ENCODE data around the gene C16orf87. TPM values are rescaled to one million over a fixed set of nuclear protein-coding genes. Genes with fewer than 3 reads are reported as not detected.

C16orf87 gene
- polyA plus RNA-seq, 1 donor (not counting 4 experiments of a cell fraction or from before 2014, with no cell fraction given) = 10.2 TPM

GRCh38 chr16:46852130-46852529 is 21.1 kb upstream of the C16orf87 start:
- no peak for FAIRE-seq
- H3K4me1 ChIP-seq (ENCODE audit: control insufficient read depth, extremely low read depth, insufficient read depth, low read length) = no peaks in the 10 kb centered on the region
- H3K79me2 ChIP-seq (ENCODE audit: control insufficient read depth, insufficient read depth, low read length) = no peaks in the 10 kb centered on the region
- dilution Hi-C loops (cut with MboI; ENCODE audit: extremely low pct_ligation_motif_present, low sequenced_read_pairs) = no loop called here
- TF ChIP-seq EZH2 (IDR thresholded peaks at IDR 0.05; ENCODE audit: low read length) = no peak
- TF ChIP-seq, protein P1, sequence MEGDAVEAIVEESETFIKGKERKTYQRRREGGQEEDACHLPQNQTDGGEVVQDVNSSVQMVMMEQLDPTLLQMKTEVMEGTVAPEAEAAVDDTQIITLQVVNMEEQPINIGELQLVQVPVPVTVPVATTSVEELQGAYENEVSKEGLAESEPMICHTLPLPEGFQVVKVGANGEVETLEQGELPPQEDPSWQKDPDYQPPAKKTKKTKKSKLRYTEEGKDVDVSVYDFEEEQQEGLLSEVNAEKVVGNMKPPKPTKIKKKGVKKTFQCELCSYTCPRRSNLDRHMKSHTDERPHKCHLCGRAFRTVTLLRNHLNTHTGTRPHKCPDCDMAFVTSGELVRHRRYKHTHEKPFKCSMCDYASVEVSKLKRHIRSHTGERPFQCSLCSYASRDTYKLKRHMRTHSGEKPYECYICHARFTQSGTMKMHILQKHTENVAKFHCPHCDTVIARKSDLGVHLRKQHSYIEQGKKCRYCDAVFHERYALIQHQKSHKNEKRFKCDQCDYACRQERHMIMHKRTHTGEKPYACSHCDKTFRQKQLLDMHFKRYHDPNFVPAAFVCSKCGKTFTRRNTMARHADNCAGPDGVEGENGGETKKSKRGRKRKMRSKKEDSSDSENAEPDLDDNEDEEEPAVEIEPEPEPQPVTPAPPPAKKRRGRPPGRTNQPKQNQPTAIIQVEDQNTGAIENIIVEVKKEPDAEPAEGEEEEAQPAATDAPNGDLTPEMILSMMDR (optimal IDR thresholded peaks at IDR 0.05 in 1 of 3, IDR thresholded peaks at IDR 0.05 in 1 of 3, conservative IDR thresholded peaks at IDR 0.05 in 1 of 3; ENCODE audit: extremely low read depth in 1 of 3, insufficient read depth in 2 of 3, low read length in 3 of 3) = no peak
- H3K9me1 ChIP-seq (ENCODE audit: control insufficient read depth, extremely low read depth, insufficient read depth, low read length) = no peaks in the 10 kb centered on the region
- no peak overlapping the region for H2AFZ ChIP-seq (ENCODE audit: control insufficient read depth, low read length)
- no peaks in the 10 kb centered on the region for H3K27me3 ChIP-seq (ENCODE audit: control insufficient read depth, extremely low read depth, insufficient read depth, low read length)
- DNase-seq (ENCODE audit: low read depth, low spot score) = no peak
- no peak overlapping the region for H3K27ac ChIP-seq (ENCODE audit: control insufficient read depth, insufficient read depth, low read length)
- no peaks in the 10 kb centered on the region for H3K36me3 ChIP-seq (ENCODE audit: control insufficient read depth in 2 of 2, extremely low read depth in 1 of 2, insufficient read depth in 2 of 2, low read length in 2 of 2)
- no peaks in the 10 kb centered on the region for H3K9me3 ChIP-seq (ENCODE audit: control insufficient read depth, low read depth, low read length)
- H3K9ac ChIP-seq (ENCODE audit: control insufficient read depth, extremely low read depth, insufficient read depth, low read length) = no peak overlapping the region
- H3K4me2 ChIP-seq (ENCODE audit: control insufficient read depth, extremely low read depth, insufficient read depth, low read depth, low read length) = no peak overlapping the region
- H3K4me3 ChIP-seq (ENCODE audit: control insufficient read depth in 2 of 3, extremely low read depth in 1 of 3, insufficient read depth in 2 of 3, low read depth in 1 of 3, low read length in 3 of 3) = no peak overlapping the region
- H4K20me1 ChIP-seq (ENCODE audit: control insufficient read depth, extremely low read depth, insufficient read depth, low read length) = no peaks in the 10 kb centered on the region

DNA sequence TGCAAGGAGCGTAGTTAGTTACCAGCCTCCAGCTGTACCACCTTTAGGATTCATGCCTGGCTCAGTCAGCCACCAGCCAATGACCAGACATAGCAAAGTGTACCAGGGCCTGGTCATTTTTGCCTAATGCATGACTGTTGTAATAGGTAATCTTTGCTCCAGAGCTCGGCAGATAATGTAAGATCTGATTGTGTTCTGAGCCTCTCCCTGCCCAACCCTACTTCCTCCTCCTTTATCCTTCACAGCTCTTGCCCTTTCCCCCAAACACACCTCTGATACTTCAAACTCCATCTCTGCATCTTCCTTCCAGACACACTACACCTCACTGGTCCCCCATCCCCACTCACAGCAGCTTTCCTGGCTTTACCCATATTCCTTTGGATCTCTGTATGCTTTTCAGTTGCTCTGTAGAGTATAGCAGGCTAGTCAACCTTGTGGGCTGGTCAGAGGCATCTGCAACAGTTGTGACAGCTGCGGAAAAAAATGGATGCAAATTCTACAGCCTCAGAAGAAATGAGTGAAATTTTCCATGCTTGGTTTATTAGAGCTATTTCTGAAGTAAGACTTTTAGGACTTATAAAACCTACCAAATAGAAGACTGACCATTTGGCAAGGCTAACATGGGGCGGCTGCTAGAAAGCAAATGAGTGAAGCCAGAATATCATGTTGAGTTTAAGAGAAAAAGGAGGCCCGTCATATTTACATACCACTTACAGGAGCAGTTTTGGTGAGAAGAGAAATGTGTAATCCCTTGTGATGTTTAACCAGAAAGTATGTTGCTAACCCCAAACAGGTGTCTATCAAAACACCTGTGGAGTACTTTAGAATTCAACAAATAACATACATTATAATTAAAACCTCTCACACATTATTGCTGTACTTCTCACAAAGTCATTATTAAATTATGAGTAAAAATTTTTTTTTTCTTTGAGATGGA is 19.9 kb upstream of the C16orf87 start:
- H3K27me3 ChIP-seq (ENCODE audit: control insufficient read depth, extremely low read depth, insufficient read depth, low read length) = no peaks in the 10 kb centered on the region
- H3K4me1 ChIP-seq (ENCODE audit: control insufficient read depth, extremely low read depth, insufficient read depth, low read length) = no peaks in the 10 kb centered on the region
- H3K4me2 ChIP-seq (ENCODE audit: control insufficient read depth, extremely low read depth, insufficient read depth, low read depth, low read length) = no peak overlapping the region
- TF ChIP-seq, protein P1 (optimal IDR thresholded peaks at IDR 0.05 in 1 of 3, IDR thresholded peaks at IDR 0.05 in 1 of 3, conservative IDR thresholded peaks at IDR 0.05 in 1 of 3; ENCODE audit: extremely low read depth in 1 of 3, insufficient read depth in 2 of 3, low read length in 3 of 3) = no peak
- TF ChIP-seq EZH2 (IDR thresholded peaks at IDR 0.05; ENCODE audit: low read length) = no peak
- H3K4me3 ChIP-seq (ENCODE audit: control insufficient read depth in 2 of 3, extremely low read depth in 1 of 3, insufficient read depth in 2 of 3, low read depth in 1 of 3, low read length in 3 of 3) = no peak overlapping the region
- FAIRE-seq (no peak), DNase-seq (ENCODE audit: low read depth, low spot score) (no peak)
- no peaks in the 10 kb centered on the region for H3K79me2 ChIP-seq (ENCODE audit: control insufficient read depth, insufficient read depth, low read length)
- H3K9me1 ChIP-seq (ENCODE audit: control insufficient read depth, extremely low read depth, insufficient read depth, low read length) = no peaks in the 10 kb centered on the region
- no peaks in the 10 kb centered on the region for H4K20me1 ChIP-seq (ENCODE audit: control insufficient read depth, extremely low read depth, insufficient read depth, low read length)
- no peak overlapping the region for H3K27ac ChIP-seq (ENCODE audit: control insufficient read depth, insufficient read depth, low read length)
- no peaks in the 10 kb centered on the region for H3K9me3 ChIP-seq (ENCODE audit: control insufficient read depth, low read depth, low read length)
- H2AFZ ChIP-seq (ENCODE audit: control insufficient read depth, low read length) = no peak overlapping the region
- no peaks in the 10 kb centered on the region for H3K36me3 ChIP-seq (ENCODE audit: control insufficient read depth in 2 of 2, extremely low read depth in 1 of 2, insufficient read depth in 2 of 2, low read length in 2 of 2)
- dilution Hi-C loops (cut with MboI; ENCODE audit: extremely low pct_ligation_motif_present, low sequenced_read_pairs) = no loop called here
- H3K9ac ChIP-seq (ENCODE audit: control insufficient read depth, extremely low read depth, insufficient read depth, low read length) = no peak overlapping the region
